Esophagus muscularis mucosa (tissue), 3 donors: ENCODE data around the gene POLR3GL.

Experiments
- POLR2A ChIP-seq: fragments of 450-650 bp; IDR thresholded peaks from one replicate; pipeline ENCODE4 v1.6.1; 2017; ENCODE audit warnings: antibody characterized with exemption, moderate library complexity, mild to moderate bottlenecking, low read depth
- POLR2AphosphoS5 ChIP-seq, 2 donors: sonication (generic); formaldehyde crosslinking; IDR thresholded peaks; one replicate each; pipeline ENCODE4 v1.6.1; 2017; ENCODE audit warnings: antibody characterized with exemption in 2 of 2
- TF ChIP-seq, protein P1 (sequence below), 3 experiments: fragments of 200-600 bp in 2 of 3; fragments of 450-650 bp in 1 of 3; sonication (generic) in 2 of 3; IDR thresholded peaks; one replicate each; pipeline ENCODE4 v1.5.1; 2017 to 2019; ENCODE audit warnings: antibody characterized with exemption in 3 of 3, mild to moderate bottlenecking in 2 of 3, moderate library complexity in 1 of 3

DNA sequence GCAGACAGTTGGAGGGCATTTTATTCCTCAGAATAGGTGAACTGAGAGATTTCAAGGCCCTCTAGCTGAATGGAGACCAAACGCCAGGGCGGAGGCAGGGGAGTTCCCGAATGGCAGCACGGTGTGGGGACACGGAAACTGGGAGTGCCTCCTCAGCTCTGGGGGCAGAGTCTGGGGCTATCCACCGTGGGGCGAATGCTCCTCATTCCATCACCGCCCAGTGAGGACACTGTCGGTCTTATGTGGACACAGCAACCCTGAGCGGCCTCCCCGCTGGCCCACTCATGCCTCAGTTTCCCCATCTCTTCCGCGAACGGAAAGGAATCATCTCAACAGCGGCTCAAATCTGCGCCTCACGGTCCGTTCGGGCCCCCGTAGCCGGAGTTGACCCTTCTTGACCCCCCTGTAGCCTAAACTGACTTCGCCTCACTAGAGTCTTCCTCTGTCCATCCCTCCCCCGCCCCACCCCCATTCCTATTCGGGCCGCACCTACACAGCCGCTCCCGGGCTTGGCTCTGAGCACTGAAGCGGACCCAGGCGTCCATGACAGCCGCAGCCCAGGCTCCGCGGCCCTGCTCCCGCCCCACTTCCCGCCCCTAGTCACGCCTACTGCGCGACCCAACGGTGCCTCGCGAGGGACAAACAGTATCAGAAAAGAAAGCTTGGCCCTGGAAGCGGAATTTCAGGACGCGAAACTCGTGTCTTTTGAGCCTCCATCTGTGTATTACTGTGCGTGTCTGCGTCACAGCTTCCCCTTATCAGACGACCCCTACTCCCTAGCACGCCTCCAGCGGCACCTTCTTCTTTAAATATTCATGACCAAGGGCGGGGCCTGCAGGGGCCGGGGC lies 46.1 kb upstream of the POLR3GL start, which contains the start of gene PEX11B:
- TF ChIP-seq POLR2A (peak; percentile 51), POLR2AphosphoS5 (IDR thresholded peaks at IDR 0.05) (peak; percentile 86 to 88)
- TF ChIP-seq, protein P1, sequence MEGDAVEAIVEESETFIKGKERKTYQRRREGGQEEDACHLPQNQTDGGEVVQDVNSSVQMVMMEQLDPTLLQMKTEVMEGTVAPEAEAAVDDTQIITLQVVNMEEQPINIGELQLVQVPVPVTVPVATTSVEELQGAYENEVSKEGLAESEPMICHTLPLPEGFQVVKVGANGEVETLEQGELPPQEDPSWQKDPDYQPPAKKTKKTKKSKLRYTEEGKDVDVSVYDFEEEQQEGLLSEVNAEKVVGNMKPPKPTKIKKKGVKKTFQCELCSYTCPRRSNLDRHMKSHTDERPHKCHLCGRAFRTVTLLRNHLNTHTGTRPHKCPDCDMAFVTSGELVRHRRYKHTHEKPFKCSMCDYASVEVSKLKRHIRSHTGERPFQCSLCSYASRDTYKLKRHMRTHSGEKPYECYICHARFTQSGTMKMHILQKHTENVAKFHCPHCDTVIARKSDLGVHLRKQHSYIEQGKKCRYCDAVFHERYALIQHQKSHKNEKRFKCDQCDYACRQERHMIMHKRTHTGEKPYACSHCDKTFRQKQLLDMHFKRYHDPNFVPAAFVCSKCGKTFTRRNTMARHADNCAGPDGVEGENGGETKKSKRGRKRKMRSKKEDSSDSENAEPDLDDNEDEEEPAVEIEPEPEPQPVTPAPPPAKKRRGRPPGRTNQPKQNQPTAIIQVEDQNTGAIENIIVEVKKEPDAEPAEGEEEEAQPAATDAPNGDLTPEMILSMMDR (IDR thresholded peaks at IDR 0.05), result peak in 1 of 3 experiments; percentile 23
